Nephron progenitor cell (in vitro differentiated cells): ENCODE results near the gene WDR76.

Source experiments
- DNase-seq: peaks from one replicate; pipeline ENCODE4 v3.0.0; 2021
- H3K27ac Mint-ChIP-seq: 2 replicates; pipeline ENCODE4 v1.8.0; 2021; ENCODE audit warnings: mild to moderate bottlenecking, moderate library complexity, mixed read lengths
- H3K27me3 Mint-ChIP-seq: 2 replicates; pipeline ENCODE4 v1.8.0; 2021; ENCODE audit warnings: mild to moderate bottlenecking, low read depth, mixed read lengths; ENCODE audit not compliant: poor library complexity
- H3K36me3 Mint-ChIP-seq: 2 replicates; pipeline ENCODE4 v1.8.0; 2021; ENCODE audit warnings: low read depth, mixed read lengths
- H3K4me1 Mint-ChIP-seq: 2 replicates; pipeline ENCODE4 v1.8.0; 2021; ENCODE audit warnings: mixed read lengths
- H3K4me3 Mint-ChIP-seq: 2 replicates; pipeline ENCODE4 v1.8.0; 2021; ENCODE audit warnings: mild to moderate bottlenecking, moderate library complexity, mixed read lengths
- H3K9me3 Mint-ChIP-seq: 2 replicates; pipeline ENCODE4 v1.8.0; 2021; ENCODE audit warnings: mild to moderate bottlenecking, moderate library complexity, mixed read lengths
- CTCF ChIP-seq: fragments of 200-600 bp; sonication (generic); IDR thresholded peaks from 2 replicates; pipeline ENCODE4 v1.5.0; 2021; ENCODE audit warnings: antibody characterized with exemption

Gene WDR76

GRCh38 chr15:43915631-43916325 lies 89.0 kb downstream of the WDR76 start:
- Mint-ChIP-seq H3K27me3 (peaks cover 10% of the 10 kb centered on the region), H3K4me1 (peaks cover 54% of the 10 kb centered on the region), H3K36me3 (no peaks in the 10 kb centered on the region), H3K27ac (no peak overlapping the region), H3K4me3 (no peak overlapping the region), H3K9me3 (no peaks in the 10 kb centered on the region)
- DNase-seq, result no peak
- no peak for TF ChIP-seq CTCF

- H3K27ac Mint-ChIP-seq, result no peak overlapping the region
- no peak for DNase-seq
- peaks cover 13% of the 10 kb centered on the region for H3K27me3 Mint-ChIP-seq
- no peak overlapping the region for H3K4me3 Mint-ChIP-seq
- H3K36me3 Mint-ChIP-seq, result no peaks in the 10 kb centered on the region
- H3K9me3 Mint-ChIP-seq, result no peaks in the 10 kb centered on the region
- no peak for TF ChIP-seq CTCF
- peaks cover 56% of the 10 kb centered on the region for H3K4me1 Mint-ChIP-seq
Observed at GRCh38 chr15:43916326-43916660, 89.5 kb downstream of the WDR76 start.
